Stimulated activated CD4-positive, alpha-beta T cell treated with anti-CD3 and anti-CD28 coated beads, Interleukin-4, amount 100 ng/mL, for 4 hours (primary cell): ENCODE data around the gene WTAP.
"Not testable (repeated sequence)": the region's sequence is repeated elsewhere in the genome, so short reads cannot be mapped to it uniquely, and the experiment has no call there.

ENCODE experiments used
- DNase-seq, 2 experiments: peaks; one replicate each; pipeline ENCODE4 v3.0.0-alpha.2; 2020

Gene WTAP

DNA sequence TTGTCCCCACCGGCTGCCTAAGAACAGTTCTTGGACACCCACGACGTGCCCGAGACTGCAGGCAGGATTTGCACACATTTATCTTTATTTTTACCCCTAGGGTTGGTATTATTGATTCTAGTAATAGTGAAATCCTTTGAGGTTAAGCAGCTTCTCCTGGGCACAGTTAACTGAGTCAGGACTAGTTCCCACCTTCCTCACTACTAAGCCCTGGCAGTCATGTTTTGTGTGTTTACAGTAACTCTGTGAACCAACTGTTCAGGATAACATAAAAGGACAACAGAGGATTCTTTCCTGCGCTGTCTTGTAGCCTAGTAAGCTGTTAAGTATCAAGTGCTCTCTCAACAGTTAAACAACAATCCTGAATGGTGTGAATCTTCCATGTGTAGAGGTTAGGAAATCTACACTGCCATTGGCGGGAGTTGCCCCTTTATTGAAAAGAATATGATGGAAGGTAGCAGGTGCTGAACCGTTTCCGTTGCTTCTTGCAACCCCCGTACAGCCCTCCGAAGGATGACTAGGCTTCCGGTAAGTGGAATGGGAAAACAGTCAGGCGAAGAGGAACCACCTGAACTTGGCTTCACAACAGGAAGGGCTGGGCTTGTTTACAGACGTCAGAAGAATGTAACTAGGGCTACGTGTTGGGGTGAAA, 33.3 kb upstream of the WTAP start:
- DNase-seq, result peak in 1 of 2 experiments; percentile 34

DNA sequence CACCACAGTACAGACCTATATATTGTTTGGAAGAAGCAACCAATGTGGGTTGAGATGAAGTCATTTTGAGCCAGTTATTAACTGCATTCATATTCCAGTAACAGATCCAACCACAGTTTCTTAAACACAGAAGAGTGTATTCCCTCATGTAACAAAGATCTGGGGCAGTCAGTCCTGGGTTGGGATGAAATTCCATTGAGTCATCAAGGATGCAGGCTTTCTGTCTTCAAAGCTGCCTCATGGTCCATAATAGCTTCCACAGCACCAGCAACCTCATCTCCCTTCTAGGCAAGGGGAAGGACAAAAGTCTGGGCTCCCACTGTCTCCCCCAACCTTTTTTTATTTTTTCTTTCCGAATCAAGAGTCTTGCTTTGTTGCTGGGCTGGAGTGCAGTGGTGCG, 31.3 kb upstream of the WTAP start:
- no peak for DNase-seq

DNA sequence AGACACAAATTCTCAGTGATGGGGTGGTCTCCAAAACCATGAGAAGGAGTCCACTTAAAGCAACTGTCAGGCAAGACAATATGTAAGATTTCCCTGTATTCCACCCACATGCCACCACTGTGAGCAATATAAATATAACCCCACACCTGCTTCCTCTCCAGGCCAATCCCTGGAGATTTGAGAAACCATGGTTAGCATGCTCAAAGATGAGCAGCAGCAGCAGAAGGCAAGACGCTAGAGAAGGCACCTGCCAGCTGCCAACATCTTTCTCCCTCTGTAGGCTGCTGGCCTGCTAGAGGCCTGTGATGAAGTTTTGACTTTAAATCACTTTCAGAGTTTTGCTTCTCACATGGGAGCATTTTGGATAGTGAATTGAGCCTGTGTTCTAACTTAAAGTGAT, 26.3 kb upstream of the WTAP start:
- DNase-seq, result no peak

DNA sequence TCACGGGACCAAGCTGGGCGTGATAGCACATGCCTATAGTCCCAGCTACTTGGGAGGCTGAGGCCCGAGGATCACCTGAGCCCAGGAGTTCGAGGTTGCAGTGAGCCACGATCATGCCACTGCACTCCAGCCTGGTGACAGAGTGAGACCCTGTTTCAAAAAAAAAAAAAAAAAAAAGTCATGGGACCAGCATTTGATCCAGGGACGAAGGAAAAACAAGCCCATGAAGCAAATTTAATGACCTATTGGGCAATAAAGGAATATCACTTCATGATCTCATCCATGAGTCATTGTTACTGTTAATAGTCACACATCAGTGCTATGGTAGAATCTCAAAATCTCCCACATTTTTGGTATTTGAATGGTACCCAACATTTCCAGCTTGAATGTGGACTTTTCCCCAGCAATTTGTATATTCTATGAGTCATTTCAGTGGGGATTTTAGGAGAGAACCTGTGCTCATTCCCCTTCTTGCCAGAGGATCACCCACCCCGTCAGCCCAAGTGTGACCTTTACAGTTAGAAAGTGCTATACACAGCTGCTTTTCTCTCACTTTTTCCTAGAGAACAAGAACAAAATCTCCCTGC, 25.8 kb upstream of the WTAP start:
- no peak for DNase-seq

DNA sequence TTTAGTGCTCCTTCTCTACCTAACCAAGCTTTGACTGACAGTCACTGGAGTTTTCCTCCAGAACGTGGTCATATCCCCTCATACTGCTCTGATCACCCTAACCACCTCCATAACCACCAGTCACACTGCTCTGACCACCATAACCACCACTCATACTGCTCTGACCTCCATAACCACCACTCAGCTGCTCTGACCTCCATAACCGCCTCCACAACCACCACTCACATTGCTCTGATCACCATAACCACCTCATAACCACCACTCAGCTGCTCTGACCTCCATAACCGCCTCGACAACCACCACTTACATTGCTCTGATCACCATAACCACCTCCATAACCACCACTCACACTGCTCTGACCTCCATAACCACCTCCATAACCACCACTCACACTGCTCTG, 16.7 kb upstream of the WTAP start:
- not testable (repeated sequence) for DNase-seq

DNA sequence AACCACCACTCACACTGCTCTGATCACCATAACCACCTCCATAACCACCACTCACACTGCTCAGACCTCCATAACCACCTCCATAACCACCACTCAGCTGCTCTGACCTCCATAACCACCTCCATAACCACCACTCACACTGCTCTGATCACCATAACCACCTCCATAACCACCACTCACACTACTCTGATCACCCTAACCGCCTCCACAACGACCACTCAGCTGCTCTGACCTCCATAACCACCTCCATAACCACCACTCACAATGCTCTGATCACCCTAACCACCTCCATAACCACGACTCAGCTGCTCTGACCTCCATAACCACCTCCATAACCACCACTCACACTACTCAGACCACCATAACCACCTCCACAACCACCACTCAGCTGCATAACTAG, 14.9 kb upstream of the WTAP start:
- DNase-seq, result not testable (repeated sequence)

DNA sequence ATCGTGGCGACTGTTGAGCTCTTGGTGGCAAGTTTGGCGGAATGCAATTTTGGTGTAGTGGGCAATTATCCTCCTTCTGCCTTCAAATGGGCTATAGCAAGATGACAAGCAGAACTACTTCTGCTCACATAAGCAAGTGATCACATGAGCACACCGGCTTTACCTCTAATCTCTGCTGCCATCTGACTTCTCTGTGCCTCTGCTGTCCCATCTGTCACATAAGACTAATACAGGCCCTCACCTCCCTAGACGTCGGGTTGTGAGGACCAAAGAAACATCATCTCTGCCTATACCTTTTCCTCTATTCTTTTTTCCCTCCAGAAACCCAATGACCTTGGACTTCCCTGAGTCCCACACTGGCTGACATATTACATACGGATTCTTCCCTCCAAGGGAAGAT, 13.3 kb upstream of the WTAP start:
- no peak for DNase-seq

DNA sequence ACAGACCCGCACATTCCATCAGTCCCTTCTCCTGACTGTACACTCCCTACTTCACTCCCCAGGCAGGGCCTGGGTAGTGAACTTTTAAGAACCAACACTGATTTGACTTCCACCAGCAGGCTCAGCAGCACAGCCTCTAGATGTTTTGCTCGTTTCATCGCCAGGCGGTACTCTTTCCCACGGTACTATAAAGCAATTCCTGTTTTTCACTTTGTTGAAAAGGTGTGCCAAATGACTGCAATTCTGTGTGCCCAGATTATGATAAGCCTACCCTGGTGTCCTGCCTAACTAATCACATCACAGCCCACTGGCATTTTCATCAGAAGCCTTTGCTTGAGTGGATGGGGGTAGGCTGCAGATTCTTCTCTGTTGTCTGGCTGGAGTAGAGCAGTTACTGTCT, 12.9 kb upstream of the WTAP start:
- no peak for DNase-seq

DNA sequence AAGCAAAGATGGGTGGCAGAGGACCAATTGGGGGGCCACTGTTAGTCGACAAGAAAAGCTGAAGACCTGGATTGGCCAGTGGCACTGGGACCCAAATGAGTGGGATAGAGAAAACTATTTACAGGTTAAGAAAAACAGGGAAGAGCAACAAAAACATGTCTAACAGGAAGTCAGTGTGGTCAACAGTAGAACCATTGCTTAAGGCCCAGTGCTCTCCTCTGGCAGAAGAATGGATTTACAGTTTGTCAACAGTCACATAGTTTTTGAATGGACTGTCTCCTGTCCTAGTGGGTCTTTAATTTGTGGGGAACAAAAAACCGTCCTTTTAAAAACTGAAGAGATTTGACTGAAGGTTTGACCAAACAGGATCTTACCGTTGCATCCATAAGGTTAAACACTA, 12.1 kb upstream of the WTAP start:
- no peak for DNase-seq

DNA sequence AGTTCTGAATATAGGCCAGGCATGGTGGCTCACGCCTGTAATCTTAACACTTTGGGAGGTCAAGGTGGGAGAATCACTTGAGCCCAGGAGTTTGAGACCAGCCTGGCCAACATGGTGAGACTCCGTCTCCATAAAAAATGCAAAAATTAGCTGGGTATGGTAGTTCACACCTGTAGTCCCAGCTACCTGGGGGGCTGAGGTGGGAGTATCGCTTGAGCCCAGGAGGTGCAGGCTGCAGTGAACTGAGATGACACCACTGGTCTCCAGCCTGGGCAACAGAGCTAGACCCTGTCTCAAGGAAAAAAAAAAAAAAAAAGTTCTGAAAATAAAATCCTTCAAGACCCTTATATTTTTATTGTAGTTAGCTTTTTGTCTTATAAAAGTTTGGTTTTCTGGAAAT, 11.7 kb upstream of the WTAP start:
- DNase-seq, result no peak

DNA sequence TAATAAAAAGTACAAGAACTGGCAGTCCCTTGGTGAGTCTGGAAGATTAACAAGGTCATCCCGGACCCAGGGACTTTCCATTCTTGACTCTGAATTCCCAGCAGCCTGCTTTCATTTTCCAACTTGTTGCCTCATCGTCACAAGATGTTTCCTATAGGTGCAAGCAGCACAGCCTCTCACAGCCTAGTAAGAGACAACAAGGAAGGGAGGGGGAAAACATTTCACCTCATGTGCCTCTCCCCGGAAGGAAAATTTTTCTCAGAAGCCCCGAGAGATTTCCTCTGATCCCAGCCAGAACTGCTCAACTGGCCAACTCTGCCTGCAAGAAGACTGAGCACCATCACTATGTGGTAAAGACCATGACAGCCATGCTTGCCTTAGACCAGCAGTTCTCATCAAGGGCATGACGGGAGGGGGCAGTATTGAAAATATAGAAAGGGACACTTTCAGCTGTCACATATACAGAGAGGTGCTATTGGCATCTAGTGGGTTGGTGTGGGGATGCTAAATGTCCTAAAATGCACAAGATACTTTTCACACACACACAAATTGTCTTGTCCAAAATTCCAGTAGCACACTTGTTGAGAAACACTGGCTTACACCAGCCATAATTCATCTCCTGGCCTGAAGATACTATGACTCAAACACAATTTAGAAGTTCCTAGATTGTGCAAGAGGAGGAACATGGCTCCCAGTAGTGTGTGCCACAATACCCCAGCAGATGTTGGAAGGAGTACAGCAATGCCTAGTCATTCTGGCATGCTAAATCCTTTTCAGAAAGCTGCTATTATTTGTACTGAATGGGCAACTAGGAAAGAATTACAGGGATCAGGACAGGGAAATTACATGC, 10.8 kb upstream of the WTAP start:
- no peak for DNase-seq

DNA sequence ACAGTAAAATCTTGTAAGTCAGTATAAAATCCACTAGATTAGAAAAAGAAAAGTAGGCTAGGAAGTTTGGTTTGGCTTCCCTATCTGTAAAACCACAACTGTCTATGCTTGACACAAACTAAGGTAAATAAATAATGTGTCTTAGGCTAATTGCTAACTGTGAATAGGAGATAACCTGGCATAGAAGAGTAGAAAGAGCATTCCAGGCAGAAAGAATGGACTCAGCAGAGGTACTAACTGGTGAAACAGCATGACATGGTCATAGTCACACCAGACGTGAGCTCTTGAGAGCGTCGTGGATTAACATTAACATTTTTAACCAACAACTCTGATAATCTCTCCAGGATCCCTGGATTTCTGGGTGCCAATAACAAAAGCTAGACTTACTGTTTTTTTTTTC, 8.7 kb upstream of the WTAP start:
- no peak for DNase-seq

DNA sequence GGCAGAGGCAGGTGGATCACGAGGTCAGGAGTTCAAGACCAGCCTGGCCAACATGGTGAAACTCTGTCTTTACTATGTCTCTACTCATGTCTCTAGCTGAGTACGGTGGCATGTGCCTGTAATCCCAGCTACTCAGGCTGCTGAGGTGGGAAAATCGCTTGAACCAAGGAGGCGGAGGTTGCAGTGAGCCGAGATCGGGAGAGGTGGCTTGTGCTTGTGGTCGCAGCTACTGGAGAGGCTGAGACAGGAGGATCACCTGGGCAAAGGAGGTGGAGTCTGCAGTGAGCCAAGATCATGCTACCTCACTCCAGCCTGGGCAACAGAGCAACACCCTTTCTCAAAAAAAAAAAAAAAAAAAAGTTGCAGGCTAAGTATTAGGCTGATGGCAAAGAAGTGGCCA, 8.0 kb upstream of the WTAP start:
- DNase-seq, result no peak

DNA sequence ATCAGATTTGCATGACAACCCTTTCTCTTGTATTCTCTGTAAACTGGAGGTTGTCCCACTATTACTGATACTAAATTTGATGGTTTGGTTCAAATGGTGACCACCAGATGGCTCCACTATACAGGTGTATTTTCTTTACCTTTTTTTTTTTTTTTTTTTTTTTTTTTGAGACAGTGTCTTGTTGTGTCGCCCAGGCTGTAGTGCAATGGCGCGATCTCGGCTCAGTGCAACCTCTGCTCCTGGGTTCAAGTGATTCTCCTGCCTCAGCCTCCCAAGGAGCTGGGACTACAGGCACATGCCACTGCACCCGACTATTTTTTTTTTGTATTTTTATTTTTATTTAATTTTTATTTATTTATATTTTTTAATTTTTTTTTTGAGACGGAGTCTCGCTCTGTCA, 6.6 kb upstream of the WTAP start:
- peak in 1 of 2 experiments; percentile 13 for DNase-seq

DNA sequence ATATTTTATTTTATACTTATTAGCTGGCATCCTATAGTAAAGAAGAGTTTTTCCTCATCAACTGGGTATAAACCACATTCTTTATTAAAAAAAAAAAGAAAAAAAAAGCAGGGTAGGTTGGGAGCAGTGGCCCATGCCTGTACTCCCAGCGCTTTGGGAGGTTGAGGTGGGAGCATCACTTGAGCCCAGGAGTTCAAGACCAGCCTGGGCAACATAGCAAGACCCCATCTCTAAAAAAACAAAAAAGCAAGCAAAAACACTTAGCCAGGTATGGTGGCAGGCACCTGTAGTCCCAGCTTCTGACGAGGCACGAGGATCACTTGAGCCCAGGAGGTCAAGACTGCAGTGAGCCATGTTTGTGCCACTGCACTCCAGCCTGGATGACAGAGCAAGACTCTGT, 5.3 kb upstream of the WTAP start:
- not testable (repeated sequence) for DNase-seq

DNA sequence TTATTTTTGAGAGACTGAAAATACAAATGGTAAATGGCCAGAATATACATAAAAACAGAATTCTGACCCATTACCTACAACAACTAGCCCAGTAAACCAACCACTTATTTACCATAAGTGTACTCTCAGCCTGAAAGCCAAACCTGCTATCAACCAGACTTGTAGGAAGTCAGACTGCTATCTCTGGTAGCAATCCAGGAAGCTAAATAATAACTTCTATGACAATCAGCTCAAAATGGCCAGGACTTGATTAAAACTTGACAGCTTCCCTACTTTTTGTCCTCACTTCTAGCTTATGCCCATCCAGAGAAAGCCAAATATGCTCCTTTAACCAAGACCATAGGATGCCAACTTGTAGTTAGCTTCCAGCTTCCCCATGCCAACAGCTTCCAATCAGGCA, 4.7 kb upstream of the WTAP start:
- DNase-seq, result no peak

DNA sequence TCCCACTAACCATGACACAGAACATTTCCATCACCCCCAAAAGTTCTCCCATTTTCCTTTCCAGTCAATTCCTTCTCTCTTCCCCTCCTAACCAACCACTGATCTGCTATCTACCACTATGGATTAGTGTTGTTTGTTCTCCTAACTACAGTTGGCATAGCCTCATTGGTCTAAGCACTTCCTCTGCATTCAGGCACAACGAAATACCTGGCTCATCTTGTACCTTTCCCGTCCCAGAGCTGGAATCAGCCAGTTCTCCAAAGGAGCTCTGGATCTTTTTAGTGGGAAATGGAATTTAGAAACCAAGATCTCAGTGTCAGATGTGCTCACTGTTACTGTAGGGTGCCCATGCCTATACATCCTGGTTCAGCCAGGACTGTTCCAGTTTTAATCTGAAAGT, 4.0 kb upstream of the WTAP start:
- DNase-seq, result no peak

DNA sequence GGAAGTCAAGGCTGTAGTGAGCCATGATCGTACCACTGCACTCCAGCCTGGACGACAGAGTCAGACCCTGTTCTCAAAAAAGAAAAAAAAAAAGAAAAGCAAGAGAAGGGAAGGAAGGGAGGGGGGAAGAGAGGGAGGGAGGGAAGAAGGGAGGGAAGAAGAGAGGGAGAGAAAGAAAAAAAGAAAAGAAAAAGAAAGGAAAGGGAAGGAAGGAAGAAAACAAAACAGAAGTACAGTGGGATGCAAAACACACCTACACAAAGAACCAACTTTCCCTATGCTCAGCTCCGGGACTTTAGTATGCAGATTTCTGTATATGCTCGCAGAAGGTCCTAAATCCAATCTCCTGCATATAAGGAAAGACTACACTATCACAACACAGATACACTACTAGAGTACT, 2.5 kb upstream of the WTAP start:
- no peak for DNase-seq

DNA sequence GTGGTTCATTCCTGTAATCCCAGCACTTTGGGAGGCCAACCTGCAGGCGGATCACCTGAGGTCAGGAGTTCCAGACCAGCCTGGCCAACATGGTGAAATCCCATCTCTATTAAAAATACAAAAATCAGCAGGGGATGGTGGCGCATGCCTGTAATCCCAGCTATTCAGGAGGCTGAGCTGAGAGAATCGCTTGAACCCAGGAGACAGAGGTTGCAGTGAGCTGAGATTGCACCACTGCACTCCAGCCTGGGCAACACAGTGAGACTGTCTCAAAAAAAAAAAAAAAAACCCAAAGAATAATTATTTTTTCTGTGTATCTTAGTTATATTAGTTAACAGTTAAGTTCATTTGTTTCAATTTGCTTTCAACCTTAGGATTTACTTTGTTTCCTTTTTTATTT, 2.1 kb upstream of the WTAP start:
- not testable (repeated sequence) for DNase-seq

DNA sequence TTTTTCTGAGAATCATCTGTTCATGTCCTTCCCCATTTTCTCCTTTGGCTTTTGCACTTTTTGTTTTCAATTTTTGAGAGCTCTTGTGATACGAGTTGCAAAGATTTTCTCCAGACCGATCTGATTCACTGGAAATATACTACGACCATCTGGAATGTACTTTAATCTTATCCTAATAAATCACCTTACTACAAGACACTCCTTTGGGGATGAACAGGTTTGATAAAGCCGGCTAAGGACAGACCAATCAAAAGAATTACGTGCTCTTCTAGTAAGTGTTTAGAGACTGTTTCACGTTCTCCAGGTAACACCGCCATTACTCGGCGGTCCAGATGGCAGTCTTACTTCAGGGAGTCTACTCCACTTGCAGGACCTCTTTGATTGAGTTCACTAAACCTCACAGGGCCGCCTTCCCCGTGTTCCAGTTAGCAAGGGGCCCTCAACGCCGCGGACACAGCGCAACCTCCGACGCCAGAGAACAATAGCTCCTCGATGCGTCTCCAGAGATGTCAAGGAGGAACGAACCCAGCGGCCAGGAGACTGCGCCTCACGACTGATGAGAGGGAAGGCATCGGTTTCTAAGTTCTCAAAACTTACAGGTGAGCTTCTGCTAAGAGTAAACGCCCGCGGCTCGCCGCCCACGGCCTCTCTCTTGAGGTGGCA, 920 bp upstream of the WTAP start:
- DNase-seq, result no peak

DNA sequence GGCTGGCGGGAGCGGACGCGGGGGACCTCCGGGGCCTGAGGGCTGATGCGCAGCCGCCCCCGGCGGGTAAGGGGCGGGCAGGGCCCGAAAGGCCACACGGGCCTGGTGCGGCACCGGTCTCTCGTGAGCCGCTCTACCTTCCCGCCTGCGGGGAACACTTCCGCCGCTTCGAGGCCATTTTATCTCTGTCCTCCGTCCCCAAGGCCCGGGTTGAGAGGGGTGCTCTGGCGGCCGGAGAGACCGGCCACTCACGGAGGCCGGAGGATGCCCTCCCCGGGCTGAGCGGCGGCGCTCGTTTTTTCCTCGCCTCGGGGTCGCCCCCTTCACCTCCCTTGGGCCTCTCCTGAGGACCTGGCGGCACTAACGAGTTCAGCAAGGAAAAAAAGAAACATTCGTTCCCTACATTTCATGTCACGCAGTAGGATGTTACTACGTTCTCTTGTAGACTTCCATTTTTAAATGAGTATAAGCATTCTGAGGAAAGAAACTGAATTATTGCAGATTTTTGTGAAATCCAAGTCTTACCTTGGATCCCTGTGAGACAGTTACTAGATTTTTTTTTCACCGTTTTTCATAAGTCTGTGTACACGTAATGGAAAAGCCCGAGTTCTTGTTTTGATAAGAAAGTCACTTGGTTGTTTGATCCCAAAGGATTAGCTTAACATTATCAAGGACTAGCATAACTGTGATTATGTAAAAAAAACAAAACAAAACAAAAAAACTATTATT, 575 bp downstream of the WTAP start:
- DNase-seq, result no peak

DNA sequence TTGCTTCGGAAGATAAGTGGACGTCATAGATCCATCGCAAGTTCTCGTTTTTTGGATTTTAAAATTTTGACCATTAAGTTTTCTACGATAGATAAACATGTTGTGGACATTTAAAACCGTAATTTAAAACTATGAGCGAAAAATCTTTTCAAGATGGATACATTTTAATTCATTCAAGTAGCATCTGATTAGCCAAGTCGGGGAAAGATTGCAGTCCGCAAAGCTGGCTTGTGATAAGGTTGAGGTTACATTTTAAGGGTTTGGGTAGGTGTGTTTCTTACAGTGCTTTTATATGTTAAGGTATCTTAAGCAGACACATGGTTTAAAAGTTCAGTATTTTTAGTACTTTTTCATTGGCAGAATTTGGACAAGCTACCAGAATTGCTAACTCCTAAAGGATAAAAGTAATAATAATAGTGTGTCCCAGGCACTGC, 1.2 kb downstream of the WTAP start:
- no peak for DNase-seq
